Activated CD4-positive, alpha-beta T cell treated with anti-CD3 and anti-CD28 coated beads, Interleukin-2, amount 10 ng/mL, durations not matched to agents 7 days and 5 days (primary cell): ENCODE measurements around the gene ACKR2. TPM values are rescaled to one million over a fixed set of nuclear protein-coding genes. Genes with fewer than 3 reads are reported as not detected.
"Not testable (repeated sequence)": the region's sequence is repeated elsewhere in the genome, so short reads cannot be mapped to it uniquely, and the experiment has no call there.

Source experiments
- CTCF ChIA-PET: fragments of 350-600 bp; sonication (Branson Sonifier 250); formaldehyde crosslinking; loops from one replicate; lab custom pipeline; 2021; ENCODE audit warnings: antibody characterized with exemption; lab: Charles Lee
- POLR2A ChIA-PET: fragments of 350-600 bp; sonication (Branson Sonifier 250); formaldehyde crosslinking; loops from one replicate; lab custom pipeline; 2021; ENCODE audit warnings: antibody characterized with exemption; lab: Charles Lee
- DNase-seq: peaks from one replicate; pipeline ENCODE4 v3.0.0-alpha.2; 2020
- H3K27ac Mint-ChIP-seq: one replicate; pipeline ENCODE4 v1.8.0; 2021; ENCODE audit warnings: mild to moderate bottlenecking, moderate library complexity, mixed read lengths
- H3K27me3 Mint-ChIP-seq: one replicate; pipeline ENCODE4 v1.8.0; 2021; ENCODE audit warnings: mixed read lengths
- H3K36me3 Mint-ChIP-seq: one replicate; pipeline ENCODE4 v1.8.0; 2021; ENCODE audit warnings: low read depth, mixed read lengths
- H3K4me1 Mint-ChIP-seq: one replicate; pipeline ENCODE4 v1.8.0; 2021; ENCODE audit warnings: mixed read lengths
- H3K4me3 Mint-ChIP-seq: one replicate; pipeline ENCODE4 v1.8.0; 2021; ENCODE audit warnings: mild to moderate bottlenecking, moderate library complexity, mixed read lengths
- H3K9me3 Mint-ChIP-seq: one replicate; pipeline ENCODE4 v1.8.0; 2021; ENCODE audit warnings: mixed read lengths
- total RNA-seq, 2 experiments: library from RNA; stranded (reverse); gene quantifications; one replicate each; pipeline ENCODE4 v1.2.3, GENCODE V29; 2021

The ACKR2 gene
- total RNA-seq, 2 experiments from 2014 or later: 0.40 to 0.73 TPM

GRCh38 chr3:42804106-42804830 is 5.0 kb upstream of the ACKR2 start, which contains the start of gene HIGD1A:
Gene HIGD1A (minus strand): TSS chr3:42804490. CDS start chr3:42794253, 10,237 bp downstream.
- H3K4me3 Mint-ChIP-seq: peak within 1 kb of the TSS; percentile 96
- H3K27ac Mint-ChIP-seq: peak within 1 kb of the TSS; percentile 95
- H3K36me3 Mint-ChIP-seq: peaks cover 16% of the 10 kb centered on the region
- ChIA-PET CTCF (interaction anchor here (0.5 to 1.4 kb wide), 6 partner anchors 8 to 246 kb away, joined by 3 to 5 read pairs (median 3); no protein-coding TSS in a partner anchor), POLR2A (interaction anchor here (0.6 kb wide), 1 partner anchor 556 kb away, joined by 3 read pairs; no protein-coding TSS in a partner anchor)
- H3K9me3 Mint-ChIP-seq: no peaks in the 10 kb centered on the region
- H3K4me1 Mint-ChIP-seq: peaks cover 46% of the 10 kb centered on the region
- peak; percentile 95 for DNase-seq
- H3K27me3 Mint-ChIP-seq: peaks cover 31% of the 10 kb centered on the region

GRCh38 chr3:42804831-42805132 is 4.5 kb upstream of the ACKR2 start:
- peak overlapping the region; percentile 95 for H3K27ac Mint-ChIP-seq
- ChIA-PET CTCF (interaction anchor here (1.1 to 1.4 kb wide), 4 partner anchors 8 to 76 kb away, joined by 3 read pairs; no protein-coding TSS in a partner anchor), POLR2A (interaction anchor here (0.6 kb wide), 2 partner anchors 9 to 555 kb away, joined by 3 read pairs; no protein-coding TSS in a partner anchor)
- peaks cover 32% of the 10 kb centered on the region for H3K27me3 Mint-ChIP-seq
- H3K4me3 Mint-ChIP-seq: peak overlapping the region; percentile 96
- H3K4me1 Mint-ChIP-seq: peaks cover 43% of the 10 kb centered on the region
- H3K9me3 Mint-ChIP-seq: no peaks in the 10 kb centered on the region
- peaks cover 14% of the 10 kb centered on the region for H3K36me3 Mint-ChIP-seq
- DNase-seq: no peak

GRCh38 chr3:42805141-42805821 is 4.0 kb upstream of the ACKR2 start:
- peaks cover 12% of the 10 kb centered on the region for H3K36me3 Mint-ChIP-seq
- no peak for DNase-seq
- no peaks in the 10 kb centered on the region for H3K9me3 Mint-ChIP-seq
- H3K27ac Mint-ChIP-seq: peak overlapping the region; percentile 26
- H3K4me1 Mint-ChIP-seq: peaks cover 38% of the 10 kb centered on the region
- H3K4me3 Mint-ChIP-seq: peak overlapping the region; percentile 96
- peaks cover 32% of the 10 kb centered on the region for H3K27me3 Mint-ChIP-seq
- POLR2A ChIA-PET: interaction anchor here (0.6 kb wide), 2 partner anchors 9 to 555 kb away, joined by 3 read pairs; no protein-coding TSS in a partner anchor
- CTCF ChIA-PET: interaction anchor here (1.1 to 1.4 kb wide), 4 partner anchors 9 to 76 kb away, joined by 3 read pairs; no protein-coding TSS in a partner anchor

GRCh38 chr3:42807929-42808328 is 1.3 kb upstream of the ACKR2 start:
- DNase-seq: no peak
- no peak overlapping the region for H3K27ac Mint-ChIP-seq
- POLR2A ChIA-PET: no interaction called here
- H3K9me3 Mint-ChIP-seq: no peaks in the 10 kb centered on the region
- H3K27me3 Mint-ChIP-seq: peaks cover 34% of the 10 kb centered on the region
- no peak overlapping the region for H3K4me3 Mint-ChIP-seq
- CTCF ChIA-PET: interaction anchor here (1.2 to 1.7 kb wide), 4 partner anchors 8 to 24 kb away, joined by 3 to 4 read pairs (median 4); no protein-coding TSS in a partner anchor
- H3K36me3 Mint-ChIP-seq: peaks cover 6% of the 10 kb centered on the region
- peaks cover 20% of the 10 kb centered on the region for H3K4me1 Mint-ChIP-seq

- H3K36me3 Mint-ChIP-seq, H3K4me3 Mint-ChIP-seq, H3K4me1 Mint-ChIP-seq, H3K27ac Mint-ChIP-seq, H3K9me3 Mint-ChIP-seq, DNase-seq, POLR2A ChIA-PET: not testable (repeated sequence)
- CTCF ChIA-PET: interaction anchor here (0.7 kb wide), 1 partner anchor 59 kb away, joined by 3 read pairs; no protein-coding TSS in a partner anchor
- peaks cover 29% of the 10 kb centered on the region for H3K27me3 Mint-ChIP-seq
These were observed 1.5 kb downstream of the ACKR2 start for GRCh38 chr3:42810706-42811105.

- H3K9me3 Mint-ChIP-seq: not testable (repeated sequence)
These were observed 2.1 kb downstream of the ACKR2 start for GRCh38 chr3:42811118-42811883.

GRCh38 chr3:42814246-42814645 is 5.0 kb downstream of the ACKR2 start:
- peaks cover 5% of the 10 kb centered on the region for H3K27me3 Mint-ChIP-seq
- ChIA-PET CTCF (no interaction called here), POLR2A (interaction anchor here (0.6 kb wide), 1 partner anchor 9 kb away, joined by 3 read pairs; no protein-coding TSS in a partner anchor)
- H3K36me3 Mint-ChIP-seq: no peaks in the 10 kb centered on the region
- no peak overlapping the region for H3K4me3 Mint-ChIP-seq
- no peaks in the 10 kb centered on the region for H3K4me1 Mint-ChIP-seq
- DNase-seq: no peak
- no peaks in the 10 kb centered on the region for H3K9me3 Mint-ChIP-seq
- H3K27ac Mint-ChIP-seq: no peak overlapping the region

More at GRCh38 chr3:42811118-42811883, 2.1 kb downstream of the ACKR2 start:
- H3K27ac Mint-ChIP-seq, DNase-seq, H3K4me1 Mint-ChIP-seq, H3K36me3 Mint-ChIP-seq, CTCF ChIA-PET, H3K4me3 Mint-ChIP-seq, POLR2A ChIA-PET: not testable (repeated sequence)
- H3K27me3 Mint-ChIP-seq: peaks cover 24% of the 10 kb centered on the region

GRCh38 chr3:42814914-42815507 is 5.8 kb downstream of the ACKR2 start:
- Mint-ChIP-seq H3K4me3 (no peak overlapping the region), H3K27me3 (peaks cover 5% of the 10 kb centered on the region), H3K4me1 (no peaks in the 10 kb centered on the region), H3K27ac (no peak overlapping the region), H3K9me3 (no peaks in the 10 kb centered on the region), H3K36me3 (no peaks in the 10 kb centered on the region)
- no peak for DNase-seq
- CTCF ChIA-PET: interaction anchor here (1.0 to 1.7 kb wide), 4 partner anchors 7 to 64 kb away, joined by 3 to 4 read pairs (median 4); partner anchors contain the start of gene HIGD1A
- POLR2A ChIA-PET: no interaction called here

- H3K4me3 Mint-ChIP-seq: no peak overlapping the region
- POLR2A ChIA-PET: no interaction called here
- no peaks in the 10 kb centered on the region for H3K4me1 Mint-ChIP-seq
- no peaks in the 10 kb centered on the region for H3K9me3 Mint-ChIP-seq
- CTCF ChIA-PET: interaction anchor here (1.0 to 1.7 kb wide), 5 partner anchors 8 to 63 kb away, joined by 3 to 4 read pairs (median 4); partner anchors contain the start of gene HIGD1A
- H3K27ac Mint-ChIP-seq: no peak overlapping the region
- peaks cover 5% of the 10 kb centered on the region for H3K27me3 Mint-ChIP-seq
- DNase-seq: no peak
- no peaks in the 10 kb centered on the region for H3K36me3 Mint-ChIP-seq
These were observed 6.6 kb downstream of the ACKR2 start for GRCh38 chr3:42815826-42816225.

- POLR2A ChIA-PET: no interaction called here
- Mint-ChIP-seq H3K27ac (no peak overlapping the region), H3K27me3 (peaks cover 4% of the 10 kb centered on the region), H3K36me3 (no peaks in the 10 kb centered on the region), H3K4me1 (peaks cover 6% of the 10 kb centered on the region), H3K9me3 (no peaks in the 10 kb centered on the region), H3K4me3 (no peak overlapping the region)
- DNase-seq: no peak
- CTCF ChIA-PET: interaction anchor here (1.1 kb wide), 1 partner anchor 20 kb away, joined by 5 read pairs; no protein-coding TSS in a partner anchor
These were observed 10.2 kb downstream of the ACKR2 start for GRCh38 chr3:42819351-42819965.

GRCh38 chr3:42820746-42821051 is 11.5 kb downstream of the ACKR2 start:
- DNase-seq: no peak
- CTCF ChIA-PET: interaction anchor here (0.6 to 1.2 kb wide), 4 partner anchors 8 to 82 kb away, joined by 3 to 4 read pairs (median 3); no protein-coding TSS in a partner anchor
- Mint-ChIP-seq H3K4me3 (no peak overlapping the region), H3K9me3 (no peaks in the 10 kb centered on the region), H3K36me3 (no peaks in the 10 kb centered on the region), H3K4me1 (peaks cover 6% of the 10 kb centered on the region), H3K27me3 (peaks cover 1% of the 10 kb centered on the region), H3K27ac (no peak overlapping the region)
- POLR2A ChIA-PET: no interaction called here
